KOPT-K1 (cell line): ENCODE measurements around the gene ADRB1.

Experiments used
- H3K27ac ChIP-seq: fragments of 200-600 bp; sonication (generic); 2 replicates; pipeline ENCODE4 v1.5.1; 2016; ENCODE audit warnings: antibody characterized with exemption, mild to moderate bottlenecking, low read depth, low read length; ENCODE audit not compliant: poor library complexity, severe bottlenecking
- H3K36me3 ChIP-seq: fragments of 200-600 bp; sonication (generic); 2 replicates; pipeline ENCODE4 v1.5.1; 2017; ENCODE audit warnings: antibody characterized with exemption, mild to moderate bottlenecking, low read length, moderate library complexity; ENCODE audit not compliant: insufficient read depth
- H3K9me3 ChIP-seq: fragments of 200-600 bp; sonication (generic); 2 replicates; pipeline ENCODE4 v1.5.1; 2017; ENCODE audit warnings: antibody characterized with exemption, low read length, mild to moderate bottlenecking; ENCODE audit not compliant: insufficient read depth, poor library complexity, severe bottlenecking

ADRB1 gene

GRCh38 chr10:114035791-114036190 lies 7.9 kb upstream of the ADRB1 start:
- H3K9me3 ChIP-seq, result no peaks in the 10 kb centered on the region
- H3K27ac ChIP-seq, result no peak overlapping the region
- H3K36me3 ChIP-seq, result no peaks in the 10 kb centered on the region

- H3K36me3 ChIP-seq, result no peaks in the 10 kb centered on the region
- H3K27ac ChIP-seq, result no peak overlapping the region
- no peaks in the 10 kb centered on the region for H3K9me3 ChIP-seq
These were observed 4.8 kb upstream of the ADRB1 start for GRCh38 chr10:114038819-114039218.

- H3K9me3 ChIP-seq, result no peaks in the 10 kb centered on the region
- H3K36me3 ChIP-seq, result no peaks in the 10 kb centered on the region
- no peak overlapping the region for H3K27ac ChIP-seq
These were observed 2.5 kb upstream of the ADRB1 start for GRCh38 chr10:114041166-114041565.

DNA sequence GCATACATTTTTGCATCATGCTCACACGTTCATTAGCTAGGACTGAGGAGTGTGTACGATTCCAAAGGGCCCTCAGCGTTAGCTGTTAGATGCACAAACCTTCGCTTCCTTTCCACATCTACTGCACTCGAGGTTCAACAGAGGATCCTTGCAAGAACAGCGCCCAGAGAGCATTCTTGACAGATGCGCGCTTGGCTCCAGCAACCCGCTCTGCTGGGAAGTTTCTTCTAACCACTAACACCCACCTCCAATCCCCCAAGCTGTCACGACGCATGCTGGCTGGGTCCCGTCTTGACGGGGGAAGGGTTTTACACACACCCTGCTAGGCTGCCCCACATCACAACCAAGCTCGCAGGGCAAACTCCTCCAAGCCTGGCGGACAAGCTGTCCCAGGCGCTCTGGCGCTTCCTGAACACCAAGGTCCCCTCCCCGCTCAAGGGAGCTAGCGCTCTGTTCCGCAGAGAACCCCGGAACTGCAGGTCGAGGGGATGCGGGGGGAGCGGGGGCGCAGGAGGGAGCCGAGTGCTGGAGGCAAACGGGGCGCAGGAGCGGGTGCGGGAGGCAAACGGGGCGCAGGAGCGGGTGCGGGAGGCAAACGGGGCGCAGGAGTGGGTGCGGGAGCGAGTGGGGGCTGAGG lies 653 bp upstream of the ADRB1 start:
- no peaks in the 10 kb centered on the region for H3K9me3 ChIP-seq
- H3K27ac ChIP-seq, result no peak overlapping the region

DNA sequence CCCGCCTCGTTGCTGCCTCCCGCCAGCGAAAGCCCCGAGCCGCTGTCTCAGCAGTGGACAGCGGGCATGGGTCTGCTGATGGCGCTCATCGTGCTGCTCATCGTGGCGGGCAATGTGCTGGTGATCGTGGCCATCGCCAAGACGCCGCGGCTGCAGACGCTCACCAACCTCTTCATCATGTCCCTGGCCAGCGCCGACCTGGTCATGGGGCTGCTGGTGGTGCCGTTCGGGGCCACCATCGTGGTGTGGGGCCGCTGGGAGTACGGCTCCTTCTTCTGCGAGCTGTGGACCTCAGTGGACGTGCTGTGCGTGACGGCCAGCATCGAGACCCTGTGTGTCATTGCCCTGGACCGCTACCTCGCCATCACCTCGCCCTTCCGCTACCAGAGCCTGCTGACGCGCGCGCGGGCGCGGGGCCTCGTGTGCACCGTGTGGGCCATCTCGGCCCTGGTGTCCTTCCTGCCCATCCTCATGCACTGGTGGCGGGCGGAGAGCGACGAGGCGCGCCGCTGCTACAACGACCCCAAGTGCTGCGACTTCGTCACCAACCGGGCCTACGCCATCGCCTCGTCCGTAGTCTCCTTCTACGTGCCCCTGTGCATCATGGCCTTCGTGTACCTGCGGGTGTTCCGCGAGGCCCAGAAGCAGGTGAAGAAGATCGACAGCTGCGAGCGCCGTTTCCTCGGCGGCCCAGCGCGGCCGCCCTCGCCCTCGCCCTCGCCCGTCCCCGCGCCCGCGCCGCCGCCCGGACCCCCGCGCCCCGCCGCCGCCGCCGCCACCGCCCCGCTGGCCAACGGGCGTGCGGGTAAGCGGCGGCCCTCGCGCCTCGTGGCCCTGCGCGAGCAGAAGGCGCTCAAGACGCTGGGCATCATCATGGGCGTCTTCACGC lies 825 bp downstream of the ADRB1 start:
- H3K9me3 ChIP-seq, result no peaks in the 10 kb centered on the region
- H3K36me3 ChIP-seq, result no peaks in the 10 kb centered on the region
- no peak overlapping the region for H3K27ac ChIP-seq

More for the DNA sequence above, 653 bp upstream of the ADRB1 start:
- no peaks in the 10 kb centered on the region for H3K36me3 ChIP-seq

DNA sequence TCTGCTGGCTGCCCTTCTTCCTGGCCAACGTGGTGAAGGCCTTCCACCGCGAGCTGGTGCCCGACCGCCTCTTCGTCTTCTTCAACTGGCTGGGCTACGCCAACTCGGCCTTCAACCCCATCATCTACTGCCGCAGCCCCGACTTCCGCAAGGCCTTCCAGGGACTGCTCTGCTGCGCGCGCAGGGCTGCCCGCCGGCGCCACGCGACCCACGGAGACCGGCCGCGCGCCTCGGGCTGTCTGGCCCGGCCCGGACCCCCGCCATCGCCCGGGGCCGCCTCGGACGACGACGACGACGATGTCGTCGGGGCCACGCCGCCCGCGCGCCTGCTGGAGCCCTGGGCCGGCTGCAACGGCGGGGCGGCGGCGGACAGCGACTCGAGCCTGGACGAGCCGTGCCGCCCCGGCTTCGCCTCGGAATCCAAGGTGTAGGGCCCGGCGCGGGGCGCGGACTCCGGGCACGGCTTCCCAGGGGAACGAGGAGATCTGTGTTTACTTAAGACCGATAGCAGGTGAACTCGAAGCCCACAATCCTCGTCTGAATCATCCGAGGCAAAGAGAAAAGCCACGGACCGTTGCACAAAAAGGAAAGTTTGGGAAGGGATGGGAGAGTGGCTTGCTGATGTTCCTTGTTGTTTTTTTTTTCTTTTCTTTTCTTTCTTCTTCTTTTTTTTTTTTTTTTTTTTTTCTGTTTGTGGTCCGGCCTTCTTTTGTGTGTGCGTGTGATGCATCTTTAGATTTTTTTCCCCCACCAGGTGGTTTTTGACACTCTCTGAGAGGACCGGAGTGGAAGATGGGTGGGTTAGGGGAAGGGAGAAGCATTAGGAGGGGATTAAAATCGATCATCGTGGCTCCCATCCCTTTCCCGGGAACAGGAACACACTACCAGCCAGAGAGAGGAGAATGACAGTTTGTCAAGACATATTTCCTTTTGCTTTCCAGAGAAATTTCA lies 1.7 kb downstream of the ADRB1 start:
- Histone ChIP-seq H3K36me3 (no peaks in the 10 kb centered on the region), H3K27ac (no peak overlapping the region), H3K9me3 (no peaks in the 10 kb centered on the region)

GRCh38 chr10:114046087-114046458 lies 2.4 kb downstream of the ADRB1 start:
- Histone ChIP-seq H3K27ac (no peak overlapping the region), H3K36me3 (no peaks in the 10 kb centered on the region)

DNA sequence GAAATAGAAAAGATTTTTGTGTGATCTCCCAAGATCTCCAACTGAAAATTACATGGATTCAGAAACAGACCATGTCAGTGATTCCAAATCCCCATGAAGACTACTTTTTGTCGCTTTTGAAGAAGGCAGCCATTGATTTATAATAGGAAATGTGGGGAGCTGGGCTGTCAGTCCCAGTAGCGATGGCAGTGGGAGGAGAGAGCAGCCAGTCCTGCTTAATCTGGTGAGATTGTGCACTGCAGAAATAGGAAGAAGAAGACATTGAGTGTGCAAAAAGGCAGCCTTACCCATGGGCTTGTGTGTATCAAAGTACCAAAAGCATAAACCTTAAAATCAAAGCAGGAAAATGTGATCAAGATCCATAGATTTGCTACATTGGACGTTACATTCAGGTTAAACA lies 4.8 kb downstream of the ADRB1 start:
- Histone ChIP-seq H3K9me3 (no peaks in the 10 kb centered on the region), H3K36me3 (no peaks in the 10 kb centered on the region), H3K27ac (no peak overlapping the region)

More at GRCh38 chr10:114046087-114046458, 2.4 kb downstream of the ADRB1 start:
- no peaks in the 10 kb centered on the region for H3K9me3 ChIP-seq

- Histone ChIP-seq H3K9me3 (no peaks in the 10 kb centered on the region), H3K36me3 (no peaks in the 10 kb centered on the region), H3K27ac (no peak overlapping the region)
These were observed 8.0 kb downstream of the ADRB1 start for GRCh38 chr10:114051714-114052113.

DNA sequence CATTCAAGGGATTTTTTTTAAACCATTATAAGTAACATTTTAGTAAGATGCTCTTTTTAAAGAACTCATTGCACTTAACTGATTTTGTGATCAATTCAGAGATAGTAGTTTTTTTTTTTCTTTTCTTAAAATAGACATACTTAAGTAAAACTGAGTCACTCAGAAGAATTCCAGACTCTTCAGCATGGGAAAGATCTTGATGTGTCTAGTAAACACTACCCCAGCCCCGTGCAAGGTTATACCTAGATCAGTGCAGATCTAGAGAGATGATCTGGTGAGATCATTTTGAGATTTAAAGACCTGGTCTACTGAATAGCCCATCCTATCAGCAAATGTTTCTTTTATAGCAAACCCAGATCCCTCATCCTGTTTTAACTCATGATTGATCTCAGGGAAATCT lies 8.6 kb downstream of the ADRB1 start:
- no peaks in the 10 kb centered on the region for H3K9me3 ChIP-seq
- no peaks in the 10 kb centered on the region for H3K36me3 ChIP-seq
- no peak overlapping the region for H3K27ac ChIP-seq

DNA sequence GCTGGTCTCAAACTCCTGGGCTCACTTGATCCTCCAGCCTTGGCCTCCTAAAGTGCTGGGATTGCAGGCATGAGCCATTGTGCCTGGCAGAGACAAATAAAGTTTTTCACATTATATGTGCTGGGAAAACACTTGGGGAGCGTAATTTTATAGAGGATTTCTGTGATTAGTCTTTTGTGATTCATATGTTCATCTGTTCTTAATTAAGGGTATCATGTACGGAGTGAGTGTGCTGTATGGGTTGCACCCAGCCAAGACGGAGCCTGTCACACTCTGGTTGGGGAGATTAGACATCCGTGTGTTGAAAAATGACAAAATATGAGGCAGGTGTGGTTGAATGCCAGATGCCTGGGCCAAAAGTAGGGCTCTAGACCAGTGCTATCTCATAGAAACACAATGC lies 10.3 kb downstream of the ADRB1 start:
- no peaks in the 10 kb centered on the region for H3K9me3 ChIP-seq
- H3K27ac ChIP-seq, result no peak overlapping the region
- H3K36me3 ChIP-seq, result no peaks in the 10 kb centered on the region

GRCh38 chr10:114057855-114058254 lies 14.2 kb downstream of the ADRB1 start:
- Histone ChIP-seq H3K27ac (no peak overlapping the region), H3K36me3 (no peaks in the 10 kb centered on the region), H3K9me3 (no peaks in the 10 kb centered on the region)

GRCh38 chr10:114058297-114058696 lies 14.6 kb downstream of the ADRB1 start:
- H3K36me3 ChIP-seq, result no peaks in the 10 kb centered on the region
- no peaks in the 10 kb centered on the region for H3K9me3 ChIP-seq
- H3K27ac ChIP-seq, result no peak overlapping the region

DNA sequence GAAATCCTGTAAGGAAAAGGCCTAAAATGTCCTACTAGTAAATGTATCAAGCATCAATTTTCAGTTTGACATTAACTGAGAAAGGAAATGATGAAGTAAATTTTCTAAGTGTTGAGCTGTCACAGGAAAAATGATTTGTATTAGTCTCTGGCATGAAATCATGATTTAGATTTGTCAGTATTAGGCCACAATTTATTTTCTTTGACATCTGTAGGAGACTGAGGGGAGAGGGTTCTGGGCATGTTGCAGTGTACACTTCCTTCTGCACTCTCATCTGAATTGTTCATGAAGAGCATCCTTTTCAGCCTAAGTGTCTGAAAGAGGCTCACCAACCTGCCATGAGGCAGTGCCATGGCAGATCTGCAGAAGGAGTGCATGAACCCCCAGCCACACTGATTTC lies 15.9 kb downstream of the ADRB1 start:
- Histone ChIP-seq H3K27ac (no peak overlapping the region), H3K36me3 (no peaks in the 10 kb centered on the region), H3K9me3 (no peaks in the 10 kb centered on the region)

DNA sequence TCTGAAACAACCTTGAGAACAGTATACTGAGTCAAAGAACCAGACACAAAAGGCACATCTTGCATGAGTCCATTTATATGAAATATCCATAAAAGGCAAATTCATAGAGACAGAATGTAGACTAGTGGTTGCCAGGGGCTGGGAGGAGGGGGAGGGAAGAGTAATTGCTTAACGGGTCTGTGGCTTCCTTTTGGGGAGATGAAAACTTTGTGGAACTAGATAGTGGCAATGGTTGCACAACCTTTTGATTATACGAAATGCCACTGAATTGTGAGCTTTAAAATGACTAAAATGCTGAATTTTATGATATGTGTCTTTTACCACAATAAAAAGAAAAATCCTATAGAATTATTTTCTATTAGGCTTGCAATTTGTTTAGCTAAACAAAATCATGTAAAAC lies 16.8 kb downstream of the ADRB1 start:
- Histone ChIP-seq H3K27ac (no peak overlapping the region), H3K36me3 (no peaks in the 10 kb centered on the region), H3K9me3 (no peaks in the 10 kb centered on the region)
